Ishikawa (cell line): Measurements from ENCODE around the gene ZNF653.

Experiments used
- CEBPB ChIP-seq: IDR thresholded peaks from 2 replicates; pipeline ENCODE4 v1.6.1; 2012
- EGR1 ChIP-seq: IDR thresholded peaks from 2 replicates; pipeline ENCODE4 v1.6.1; 2012
- EP300 ChIP-seq: IDR thresholded peaks from 2 replicates; pipeline ENCODE4 v1.6.1; 2012; ENCODE audit warnings: borderline replicate concordance
- MAX ChIP-seq: IDR thresholded peaks from 2 replicates; pipeline ENCODE4 v1.6.1; 2012
- NFIC ChIP-seq: IDR thresholded peaks from 2 replicates; pipeline ENCODE4 v1.6.1; 2012
- RAD21 ChIP-seq: IDR thresholded peaks from 2 replicates; pipeline ENCODE4 v1.6.1; 2012; ENCODE audit warnings: low read depth
- REST ChIP-seq: IDR thresholded peaks from 2 replicates; pipeline ENCODE4 v1.6.1; 2012; ENCODE audit warnings: low read depth, mild to moderate bottlenecking
- TAF1 ChIP-seq: IDR thresholded peaks from 2 replicates; pipeline ENCODE4 v1.6.1; 2012; ENCODE audit warnings: low read depth, mild to moderate bottlenecking
- USF1 ChIP-seq: IDR thresholded peaks from 2 replicates; pipeline ENCODE4 v1.6.1; 2012
- YY1 ChIP-seq: IDR thresholded peaks from 2 replicates; pipeline ENCODE4 v1.6.1; 2012; ENCODE audit warnings: low read depth

GRCh38 chr19:11475861-11476260 lies 29.8 kb downstream of the ZNF653 start:
- no peak for TF ChIP-seq NFIC
- TF ChIP-seq TAF1, result no peak
- no peak for TF ChIP-seq MAX
- no peak for TF ChIP-seq EGR1
- no peak for TF ChIP-seq REST
- no peak for TF ChIP-seq EP300
- TF ChIP-seq YY1, result no peak
- no peak for TF ChIP-seq RAD21
- no peak for TF ChIP-seq USF1
- no peak for TF ChIP-seq CEBPB
